Endothelial cell of umbilical vein (primary cell): ENCODE data around the gene METTL24. TPM values are rescaled to one million over a fixed set of nuclear protein-coding genes. Genes with fewer than 3 reads are reported as not detected.

ENCODE experiments used
- BruUV-seq: library from RNA; stranded (reverse); fragments of 400-500 nt; replicated peaks from 2 replicates; lab custom pipeline; 2021; lab: Mats Ljungman, UMichigan
- CTCF ChIA-PET: fragments of 300-600, 350-600 bp; sonication (Branson Sonifier 250); formaldehyde crosslinking; loops from one replicate; lab custom pipeline; 2021; ENCODE audit warnings: antibody characterized with exemption, inconsistent platforms; lab: Charles Lee
- POLR2A ChIA-PET: fragments of 300-600, 350-600 bp; sonication (Branson Sonifier 250); formaldehyde crosslinking; loops from one replicate; lab custom pipeline; 2021; ENCODE audit warnings: antibody characterized with exemption, inconsistent platforms; lab: Charles Lee
- DNase-seq: peaks from one replicate; pipeline ENCODE4 v3.0.0-alpha.2; 2011; ENCODE audit warnings: low read depth, low spot score
- FAIRE-seq: peaks from 2 replicates; lab custom pipeline; 2011; peaks lifted over from hg19 to GRCh38; lab: Jason Lieb, UNC
- H2AFZ ChIP-seq: 2 replicates; pipeline ENCODE4 v1.6.0; 2012; ENCODE audit warnings: low read depth, low read length, control low read depth, inconsistent platforms
- H3K27ac ChIP-seq: 2 replicates; pipeline ENCODE4 v1.5.1; 2011; ENCODE audit warnings: low read depth, mild to moderate bottlenecking, control low read depth, low read length, moderate library complexity; ENCODE audit not compliant: insufficient read depth
- H3K27me3 ChIP-seq, 2 experiments: 2 replicates each; pipeline versions ENCODE4 v1.6.0 to v1.6.1; 2011; ENCODE audit warnings: low read length in 2 of 2, mixed read lengths in 1 of 2; ENCODE audit not compliant: control insufficient read depth in 2 of 2, insufficient read depth in 2 of 2
- H3K36me3 ChIP-seq, 2 experiments: 2 replicates in 1 of 2; 3 replicates in 1 of 2; pipeline ENCODE4 v1.5.1; 2011; ENCODE audit warnings: low read length in 2 of 2, mild to moderate bottlenecking in 1 of 2, moderate library complexity in 1 of 2; ENCODE audit not compliant: control insufficient read depth in 2 of 2, insufficient read depth in 2 of 2; ENCODE audit errors: extremely low read depth in 1 of 2
- H3K4me1 ChIP-seq: 3 replicates; pipeline ENCODE4 v1.5.1; 2011; ENCODE audit warnings: mild to moderate bottlenecking, low read length; ENCODE audit not compliant: control insufficient read depth, insufficient read depth; ENCODE audit errors: extremely low read depth
- H3K4me2 ChIP-seq: 2 replicates; pipeline ENCODE4 v1.6.1; 2011; ENCODE audit warnings: low read length, control low read depth, mixed read lengths; ENCODE audit not compliant: insufficient read depth
- H3K4me3 ChIP-seq, 3 experiments: fragments of 200-600 bp in 1 of 3; sonication (generic), shearing (Covaris generic) in 1 of 3; replicated peaks in 1 of 3; 2 replicates each; pipeline ENCODE4 v1.5.1; 2011 to 2016; ENCODE audit warnings: control low read depth in 3 of 3, low read length in 3 of 3, mild to moderate bottlenecking in 2 of 3, inconsistent platforms in 1 of 3, low read depth in 1 of 3, moderate library complexity in 1 of 3; ENCODE audit not compliant: insufficient read depth in 1 of 3
- H3K79me2 ChIP-seq: 2 replicates; pipeline ENCODE4 v1.6.0; 2012; ENCODE audit warnings: low read length, inconsistent platforms; ENCODE audit not compliant: control insufficient read depth, insufficient read depth
- H3K9ac ChIP-seq: replicated peaks from 2 replicates; pipeline ENCODE3; 2011; ENCODE audit warnings: low read length, control low read depth; ENCODE audit not compliant: insufficient read depth; ENCODE audit errors: extremely low read depth
- H3K9me1 ChIP-seq: replicated peaks from 3 replicates; pipeline ENCODE4 v1.6.0; 2011; ENCODE audit warnings: mild to moderate bottlenecking, low read length; ENCODE audit not compliant: control insufficient read depth, insufficient read depth; ENCODE audit errors: extremely low read depth
- H3K9me3 ChIP-seq: replicated peaks from 2 replicates; pipeline ENCODE4 v1.5.1; 2012; ENCODE audit warnings: low read length, inconsistent platforms; ENCODE audit not compliant: control insufficient read depth, insufficient read depth
- H4K20me1 ChIP-seq: replicated peaks from 2 replicates; pipeline ENCODE3; 2011; ENCODE audit warnings: mild to moderate bottlenecking, low read length; ENCODE audit not compliant: control insufficient read depth, insufficient read depth; ENCODE audit errors: extremely low read depth
- EZH2 ChIP-seq: IDR thresholded peaks from 2 replicates; pipeline ENCODE4 v1.6.1; 2012; ENCODE audit warnings: borderline replicate concordance, low read depth, mild to moderate bottlenecking, moderate library complexity, low read length, inconsistent platforms; ENCODE audit not compliant: severe bottlenecking
- FOS ChIP-seq: IDR thresholded peaks from 2 replicates; pipeline ENCODE4 v1.6.1; 2011; ENCODE audit warnings: mild to moderate bottlenecking, low read length, moderate library complexity, borderline replicate concordance; ENCODE audit not compliant: insufficient read depth
- GATA2 ChIP-seq: IDR thresholded peaks from 2 replicates; pipeline ENCODE4 v1.7.0; 2011; ENCODE audit warnings: low read depth, mild to moderate bottlenecking, moderate library complexity, mixed read lengths, low read length; ENCODE audit not compliant: insufficient read length, insufficient read depth
- MYC ChIP-seq: IDR thresholded peaks from one replicate; pipeline ENCODE4 v1.6.1; 2011; ENCODE audit warnings: mild to moderate bottlenecking, low read depth, low read length
- POLR2A ChIP-seq: IDR thresholded peaks from 2 replicates; pipeline ENCODE4 v1.6.1; 2012; ENCODE audit warnings: low read depth, mild to moderate bottlenecking, control low read depth, low read length
- dilution Hi-C: fragments of 300-500 bp; cut with MboI; formaldehyde crosslinking; loops from one replicate; pipeline ENCODE4 v1.15.0; 2019; ENCODE audit warnings: low sequenced_read_pairs; ENCODE audit not compliant: extremely low pct_ligation_motif_present
- intact Hi-C: fragments of 100-400 bp; cut with micrococcal nuclease; formaldehyde crosslinking; loops from one replicate; pipeline ENCODE4 v1.10.0; 2022
- polyA plus RNA-seq, 4 experiments: library from polyadenylated mRNA; depleted of rRNA in 3 of 4; stranded (reverse) in 3 of 4; unstranded in 1 of 4; fragments of >200 nt; gene quantifications; 2 replicates each; pipeline versions ENCODE4 v1.2.1 to v1.2.3, GENCODE V29; 2011 to 2012; ENCODE audit warnings: missing spikeins in 1 of 4
- total RNA-seq: library from RNA; stranded (reverse); gene quantifications from 2 replicates; pipeline ENCODE4 v1.2.3, GENCODE V29; 2021

The METTL24 gene
- total and polyA plus RNA-seq, 2 donors (not counting 3 experiments of a cell fraction or from before 2014, with no cell fraction given), result not detected

DNA sequence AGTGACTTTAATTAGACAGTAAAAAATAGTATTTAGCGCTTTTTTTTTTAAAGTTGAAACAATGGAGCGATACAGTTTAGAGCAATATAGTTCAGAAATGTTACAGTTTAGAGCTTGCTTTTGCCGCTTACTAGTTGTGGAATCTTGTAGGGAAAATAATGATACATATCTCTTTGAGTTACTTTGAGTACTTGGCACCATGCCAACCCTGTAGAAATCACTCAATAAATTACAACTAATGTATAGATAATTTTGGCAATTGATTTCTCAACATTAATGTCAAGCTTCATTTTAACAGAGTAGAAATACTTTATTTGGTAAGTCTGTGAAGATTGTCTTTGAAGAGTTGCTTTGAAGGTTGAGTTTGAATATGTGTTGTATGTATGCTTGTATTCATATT, 150.5 kb downstream of the METTL24 start:
- no TSS peak for BruUV-seq
- FAIRE-seq (no peak), DNase-seq (no peak)
- H3K9me3 ChIP-seq, result no peaks in the 10 kb centered on the region
- no peaks in the 10 kb centered on the region for H4K20me1 ChIP-seq
- no peak overlapping the region for H3K9ac ChIP-seq
- no peaks in the 10 kb centered on the region for H3K4me1 ChIP-seq
- no peak overlapping the region for H3K4me2 ChIP-seq
- dilution Hi-C loops (no loop called here), intact Hi-C loops (no loop called here)
- POLR2A ChIA-PET, result no interaction called here
- TF ChIP-seq GATA2 (no peak), EZH2 (no peak), MYC (no peak)
- H2AFZ ChIP-seq, result no peak overlapping the region
- H3K9me1 ChIP-seq, result no peaks in the 10 kb centered on the region
- CTCF ChIA-PET, result interaction anchor here (1.6 to 2.4 kb wide), 3 partner anchors 24 to 183 kb away, joined by 4 to 7 read pairs (median 6); no protein-coding TSS in a partner anchor
- H3K27me3 ChIP-seq, result no peaks in the 10 kb centered on the region
- peaks cover 5 to 12% of the 10 kb centered on the region in 2 experiments for H3K36me3 ChIP-seq
- H3K27ac ChIP-seq, result no peak overlapping the region
- peaks cover 2% of the 10 kb centered on the region for H3K79me2 ChIP-seq
- H3K4me3 ChIP-seq, result no peak overlapping the region

GRCh38 chr6:110201151-110201884, 156.8 kb downstream of the METTL24 start:
- no peak overlapping the region for H3K4me3 ChIP-seq
- intact Hi-C loops (no loop called here), dilution Hi-C loops (no loop called here)
- no TSS peak for BruUV-seq
- ChIA-PET POLR2A (no interaction called here), CTCF (no interaction called here)
- H3K27ac ChIP-seq, result no peak overlapping the region
- no peak overlapping the region for H3K9ac ChIP-seq
- DNase-seq, result no peak
- no peaks in the 10 kb centered on the region for H3K27me3 ChIP-seq
- H3K9me1 ChIP-seq, result no peaks in the 10 kb centered on the region
- no peaks in the 10 kb centered on the region for H3K9me3 ChIP-seq
- FAIRE-seq, result no peak
- no peaks in the 10 kb centered on the region for H3K36me3 ChIP-seq
- no peak overlapping the region for H3K4me2 ChIP-seq
- peaks cover 3% of the 10 kb centered on the region for H4K20me1 ChIP-seq
- no peak for TF ChIP-seq POLR2A
- no peak for TF ChIP-seq FOS
- peaks cover 15% of the 10 kb centered on the region for H3K79me2 ChIP-seq
- H2AFZ ChIP-seq, result no peak overlapping the region
- no peaks in the 10 kb centered on the region for H3K4me1 ChIP-seq
